CD4-positive, alpha-beta T cell treated with Interleukin-6 for 4 hours (primary cell): ENCODE data around the gene CPEB2.

Experiments used
- DNase-seq: peaks from one replicate; pipeline ENCODE4 v3.0.0-alpha.2; 2020; ENCODE audit warnings: mixed read lengths

The CPEB2 gene

DNA sequence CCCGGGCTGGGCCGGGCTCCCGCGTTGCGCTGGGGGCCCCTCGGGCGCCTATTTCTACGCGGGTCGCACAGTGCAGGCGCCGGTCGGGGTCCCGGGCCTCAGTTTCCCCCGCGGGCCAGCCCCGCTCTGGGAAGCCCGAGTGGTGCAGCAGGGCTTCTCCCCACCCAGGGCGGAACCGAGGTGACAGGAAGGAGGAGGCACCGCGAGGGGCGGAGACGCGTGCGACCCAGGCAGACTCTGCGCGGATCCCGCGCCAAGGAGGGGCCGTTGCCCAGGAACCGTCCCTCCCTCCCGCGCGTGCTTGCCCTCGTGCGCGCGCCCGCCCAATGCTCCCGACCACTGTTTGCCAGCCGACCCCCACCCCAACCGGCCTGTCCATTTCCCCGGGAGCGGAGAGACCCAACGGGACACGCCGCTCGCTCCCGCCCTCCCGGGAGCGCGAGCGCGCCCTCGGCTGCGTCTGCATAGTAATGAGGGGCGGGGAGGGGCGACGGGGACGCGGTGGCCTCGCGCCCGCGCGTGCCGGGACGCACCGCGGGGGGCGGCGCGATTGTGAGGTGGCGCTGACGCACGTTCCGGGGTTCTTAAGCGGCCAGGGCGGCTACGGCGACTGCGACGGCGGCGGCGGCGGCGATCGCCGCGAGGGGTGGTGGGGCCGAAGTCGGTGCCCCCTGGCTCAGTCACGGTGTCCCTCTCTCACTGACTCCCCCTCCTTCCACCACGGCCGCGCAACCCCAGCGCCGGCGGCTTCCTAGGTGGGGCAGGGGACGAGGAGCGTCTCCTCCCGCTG, at the start of gene CPEB2:
Gene CPEB2 (plus strand): TSS at position 613 of the 790 bp plus-strand sequence. CDS start 193 bp downstream, outside the sequence.
- DNase-seq: peak; percentile 94

DNA sequence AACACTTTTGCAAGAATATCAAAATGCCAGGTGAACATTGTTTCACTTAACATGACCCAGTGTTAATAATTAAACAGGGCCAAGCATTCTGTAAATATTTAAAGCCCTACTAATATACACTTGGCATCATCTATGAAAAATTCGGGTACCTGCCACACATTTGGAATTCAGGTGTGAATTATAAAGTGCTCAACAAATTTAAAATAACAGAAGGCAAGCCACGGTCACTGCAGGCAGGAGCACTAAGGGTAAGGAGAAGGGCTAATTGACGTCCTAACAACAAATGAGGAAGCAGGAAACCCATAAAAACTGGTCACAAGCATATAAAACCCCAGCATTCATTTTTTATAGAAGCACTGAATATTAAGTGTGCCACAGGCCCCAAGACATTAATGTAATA, 43.8 kb upstream of the CPEB2 start:
- no peak for DNase-seq

GRCh38 chr4:14961292-14961691, 41.0 kb upstream of the CPEB2 start:
- DNase-seq: no peak

- no peak for DNase-seq
These were observed 37.2 kb upstream of the CPEB2 start for GRCh38 chr4:14965071-14965470.

DNA sequence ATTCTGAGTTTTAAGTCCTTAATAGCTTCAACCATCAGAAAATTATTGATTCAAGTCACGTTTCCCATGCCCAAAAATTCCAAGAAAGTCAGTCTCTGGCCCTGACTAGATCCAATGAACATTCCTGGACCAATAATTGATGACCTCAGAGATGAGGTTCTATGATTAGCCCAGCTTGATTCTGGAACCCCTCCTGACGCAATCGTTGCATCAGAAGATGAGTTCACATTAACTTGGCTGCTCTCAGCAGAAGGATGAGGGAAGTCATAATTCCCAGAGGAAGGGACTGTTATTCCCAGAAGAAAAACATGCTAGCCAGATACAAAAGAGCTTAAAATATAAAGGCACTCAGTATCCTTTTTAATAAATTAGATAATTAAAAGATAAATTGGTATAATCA, 34.3 kb upstream of the CPEB2 start:
- DNase-seq: no peak

DNA sequence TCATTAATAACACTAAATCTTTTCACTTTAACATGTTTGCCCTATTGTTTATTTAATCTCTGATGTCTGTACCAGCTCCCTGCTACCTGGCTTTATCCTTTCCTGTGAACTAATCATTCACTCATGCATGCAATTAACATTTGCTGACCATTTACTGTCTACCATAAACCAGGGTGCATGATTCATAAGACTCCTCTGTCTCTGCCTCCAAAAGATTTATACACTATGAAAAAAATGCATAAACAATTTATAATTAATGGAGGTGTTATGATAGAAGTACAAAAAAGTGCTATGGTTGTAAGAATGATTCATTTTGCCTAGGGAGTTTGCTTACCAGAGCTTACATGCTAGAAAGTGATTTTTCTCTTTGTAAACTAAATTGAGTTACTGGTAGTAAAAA, 24.5 kb upstream of the CPEB2 start:
- no peak for DNase-seq

- DNase-seq: no peak
These were observed 17.8 kb upstream of the CPEB2 start for GRCh38 chr4:14984448-14984847.

- DNase-seq: no peak
These were observed 17.1 kb upstream of the CPEB2 start for GRCh38 chr4:14985161-14985560.

DNA sequence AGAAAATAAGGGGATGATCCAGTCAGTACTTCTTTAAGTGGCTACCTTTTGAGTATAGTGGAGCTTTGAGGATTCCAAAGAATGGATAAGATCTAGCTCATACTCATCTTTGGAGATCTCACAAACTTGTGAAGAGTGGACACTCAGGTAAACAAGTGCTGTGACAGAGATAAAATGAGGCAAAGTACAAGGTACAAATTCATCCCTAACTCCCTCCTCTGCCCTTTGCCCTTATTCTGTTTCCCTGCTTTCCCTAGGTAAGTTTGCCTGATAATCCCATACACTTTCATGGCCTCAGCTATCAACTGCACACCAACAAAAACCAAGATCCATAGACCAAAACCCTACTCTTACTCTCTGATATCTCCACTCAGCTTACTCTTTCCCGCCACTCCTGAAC, 16.4 kb upstream of the CPEB2 start:
- no peak for DNase-seq

- no peak for DNase-seq
These were observed 15.2 kb upstream of the CPEB2 start for GRCh38 chr4:14987054-14987453.

DNA sequence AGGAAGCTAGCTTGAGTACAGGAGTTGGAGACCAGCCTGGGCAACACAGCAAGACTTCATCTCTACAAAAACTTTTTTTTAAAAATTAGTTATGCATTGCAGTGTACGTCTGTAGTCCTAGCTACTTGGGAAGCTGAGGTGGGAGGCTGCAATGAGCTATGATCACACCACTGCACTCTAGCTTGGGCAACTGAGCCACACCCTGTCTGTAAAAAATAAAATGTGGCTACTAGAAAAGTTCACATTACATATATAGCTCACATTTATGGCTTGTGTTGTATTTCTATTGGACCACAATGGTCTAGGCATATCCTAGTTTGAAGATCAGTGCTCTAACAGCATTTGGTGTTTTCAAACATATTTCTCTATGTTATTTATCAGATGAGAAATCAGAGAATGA, 11.8 kb upstream of the CPEB2 start:
- no peak for DNase-seq

DNA sequence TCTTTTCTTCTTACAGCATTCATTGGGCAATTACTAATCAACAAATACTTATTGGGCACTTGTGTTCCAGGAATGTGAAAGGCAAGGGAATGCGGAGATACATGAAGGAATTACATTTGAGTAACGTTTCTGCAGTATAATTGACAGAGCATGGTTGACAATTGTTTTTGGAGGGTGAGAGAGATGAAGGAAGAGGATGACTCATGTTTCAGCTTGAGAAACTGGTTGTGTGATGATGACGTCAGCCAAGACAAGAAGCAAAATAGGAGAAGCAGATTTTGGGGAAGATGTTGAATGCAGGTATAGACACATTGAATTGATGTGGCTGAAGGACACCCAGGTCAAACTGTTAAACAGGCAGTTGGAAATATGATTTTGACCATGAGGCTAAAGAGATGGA, 8.0 kb upstream of the CPEB2 start:
- no peak for DNase-seq

DNA sequence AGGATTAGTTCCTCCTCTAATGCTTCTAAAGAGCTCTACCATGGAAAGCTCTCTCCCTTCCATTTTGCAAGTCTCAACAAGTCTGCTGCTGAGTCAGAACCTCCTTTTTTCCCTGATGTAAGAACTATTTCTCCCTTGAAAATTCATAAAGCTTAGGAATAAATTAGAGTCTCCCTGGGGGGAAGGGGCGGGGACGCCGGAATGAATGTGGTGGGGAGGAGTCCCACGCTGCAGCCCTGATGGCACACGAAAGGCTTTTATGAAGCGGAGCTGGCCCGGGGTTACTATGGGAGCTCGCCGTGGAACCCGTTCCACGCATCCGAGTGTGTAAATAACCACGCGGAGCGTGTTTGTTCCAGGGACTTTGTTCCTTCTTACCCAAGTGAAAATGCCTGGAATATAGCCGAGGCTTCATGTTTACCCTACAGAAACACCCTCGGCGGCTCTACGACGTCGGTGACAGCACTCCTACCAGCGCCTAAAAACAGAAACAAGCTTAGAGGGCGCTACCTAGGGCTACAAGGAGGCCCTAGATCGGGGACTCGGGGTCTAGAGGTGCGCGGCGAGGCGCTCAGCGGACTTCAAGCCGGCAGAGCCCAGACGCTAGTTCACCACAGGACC, 923 bp upstream of the CPEB2 start:
- DNase-seq: peak; percentile 58

- peak; percentile 86 for DNase-seq
These were observed 549 bp downstream of the CPEB2 start for GRCh38 chr4:15002659-15003400.

GRCh38 chr4:15003401-15003890, 1.2 kb downstream of the CPEB2 start:
- DNase-seq: peak; percentile 69

GRCh38 chr4:15003891-15004738, 1.8 kb downstream of the CPEB2 start:
- DNase-seq: peak; percentile 69

DNA sequence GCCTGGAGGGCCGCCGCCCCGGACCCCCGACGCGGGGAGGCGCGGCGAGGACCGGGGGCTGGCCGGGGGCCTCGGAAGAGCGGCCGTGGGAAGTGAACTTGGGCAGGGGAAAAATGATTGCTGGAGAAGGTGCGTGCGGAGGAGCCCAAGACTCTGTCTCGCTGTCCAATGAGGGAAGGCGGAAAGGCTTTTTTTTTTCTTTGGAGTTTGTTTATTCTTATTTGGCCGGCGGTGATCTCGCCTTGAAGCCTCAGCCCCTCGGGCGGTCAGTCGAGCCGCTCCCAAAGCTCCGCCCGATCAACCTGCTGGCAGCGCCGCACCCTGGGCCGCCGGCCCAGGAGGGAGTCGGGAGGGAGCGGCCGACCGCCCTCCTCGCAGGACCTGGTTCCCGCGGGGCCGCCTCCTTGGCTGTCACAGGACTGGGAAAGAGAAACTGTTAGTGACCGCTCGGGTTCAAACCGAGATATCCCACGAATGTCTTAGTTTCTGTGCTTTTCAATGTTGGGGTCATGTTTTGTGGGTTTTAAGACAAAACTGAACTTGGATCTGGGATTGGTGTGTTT, 2.5 kb downstream of the CPEB2 start:
- DNase-seq: peak; percentile 49

DNA sequence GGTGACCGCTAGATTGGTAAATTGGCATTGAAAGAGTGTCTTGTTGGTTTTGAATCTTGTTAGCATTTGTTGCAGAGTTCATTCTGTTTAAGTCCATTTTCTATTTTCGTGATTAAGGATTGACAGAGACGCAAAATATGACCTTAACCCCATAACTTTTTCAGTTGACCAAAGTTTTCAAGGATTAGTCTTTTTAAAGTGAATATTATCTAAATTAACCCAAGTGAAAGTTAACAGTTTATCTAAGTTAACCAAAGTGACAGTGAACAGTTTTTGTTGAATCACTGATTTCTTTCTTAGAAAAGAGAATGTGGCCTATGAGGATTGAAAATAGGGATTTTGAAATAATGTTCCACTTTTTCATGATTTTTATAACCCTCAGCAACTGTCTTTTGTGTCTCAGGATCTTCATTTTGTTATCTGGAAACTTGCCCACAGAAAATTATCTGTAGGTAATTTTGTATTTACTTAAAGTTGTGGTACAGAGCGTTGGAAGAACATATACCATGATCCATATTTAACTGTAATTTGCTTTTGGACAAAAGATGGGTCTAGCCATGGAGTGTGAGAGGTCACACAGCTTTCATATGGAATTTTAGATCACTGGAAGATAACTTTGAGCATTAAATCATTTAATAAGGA, 3.3 kb downstream of the CPEB2 start:
- no peak for DNase-seq

GRCh38 chr4:15006416-15007024, 4.2 kb downstream of the CPEB2 start:
- no peak for DNase-seq

DNA sequence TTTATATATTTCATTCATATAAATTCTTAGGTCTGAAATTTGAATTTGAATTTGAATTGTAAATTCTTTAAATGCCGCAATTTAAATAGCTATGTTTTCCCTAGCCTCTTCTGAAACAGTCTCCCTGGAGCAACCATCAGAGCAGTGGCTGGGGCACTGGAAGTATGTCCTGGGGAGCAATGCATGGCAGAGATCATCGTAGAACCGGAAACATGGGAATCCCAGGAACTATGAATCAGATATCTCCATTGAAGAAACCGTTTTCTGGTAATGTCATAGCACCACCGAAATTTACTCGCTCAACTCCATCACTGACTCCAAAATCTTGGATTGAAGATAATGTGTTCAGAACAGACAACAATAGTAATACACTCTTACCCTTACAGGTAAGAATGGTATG, 4.9 kb downstream of the CPEB2 start:
- no peak for DNase-seq

- no peak for DNase-seq
These were observed 7.8 kb downstream of the CPEB2 start for GRCh38 chr4:15010038-15010585.
